HEK293T (cell line): ENCODE results near the gene SMG6.

ENCODE experiments used
- CTBP1 ChIP-seq: fragments of 450-650 bp; IDR thresholded peaks from 2 replicates; pipeline ENCODE4 v1.6.1; 2016; ENCODE audit warnings: borderline replicate concordance
- ELF4 ChIP-seq: fragments of 450-650 bp; IDR thresholded peaks from 2 replicates; pipeline ENCODE4 v1.6.1; 2017; ENCODE audit warnings: antibody characterized with exemption
- FOXA1 ChIP-seq: fragments of 450-650 bp; IDR thresholded peaks from 2 replicates; pipeline ENCODE4 v1.6.1; 2016; ENCODE audit warnings: mild to moderate bottlenecking
- FOXK2 ChIP-seq: fragments of 450-650 bp; IDR thresholded peaks from 2 replicates; pipeline ENCODE4 v1.6.1; 2016; ENCODE audit warnings: mild to moderate bottlenecking
- FOXM1 ChIP-seq: fragments of 450-650 bp; IDR thresholded peaks from 2 replicates; pipeline ENCODE4 v1.6.1; 2017; ENCODE audit warnings: mild to moderate bottlenecking, borderline replicate concordance
- HDGF ChIP-seq: fragments of 450-650 bp; IDR thresholded peaks from 2 replicates; pipeline ENCODE4 v1.6.1; 2017; ENCODE audit warnings: antibody characterized with exemption, borderline replicate concordance
- SUZ12 ChIP-seq: fragments of 450-650 bp; IDR thresholded peaks from 2 replicates; pipeline ENCODE4 v1.6.1; 2016; ENCODE audit warnings: mild to moderate bottlenecking
- TARDBP ChIP-seq: fragments of 450-650 bp; IDR thresholded peaks from 2 replicates; pipeline ENCODE4 v1.6.1; 2016
- ZNF384 ChIP-seq: fragments of 450-650 bp; IDR thresholded peaks from 2 replicates; pipeline ENCODE4 v1.6.1; 2016

GRCh38 chr17:2183346-2183745 lies 120.2 kb downstream of the SMG6 start:
- no peak for TF ChIP-seq HDGF
- no peak for TF ChIP-seq FOXK2
- TF ChIP-seq FOXA1 = no peak
- TF ChIP-seq FOXM1 = no peak
- no peak for TF ChIP-seq CTBP1
- no peak for TF ChIP-seq ELF4
- TF ChIP-seq TARDBP = no peak
- no peak for TF ChIP-seq SUZ12
- TF ChIP-seq ZNF384 = no peak
